T follicular helper cell (primary cell): ENCODE results near the gene PTCHD1.

Experiments used
- DNase-seq: peaks from one replicate; pipeline ENCODE4 v3.0.0-alpha.2; 2020; ENCODE audit warnings: low read depth

Gene PTCHD1

GRCh38 chrX:23398570-23398969, 63.9 kb downstream of the PTCHD1 start:
- no peak for DNase-seq

DNA sequence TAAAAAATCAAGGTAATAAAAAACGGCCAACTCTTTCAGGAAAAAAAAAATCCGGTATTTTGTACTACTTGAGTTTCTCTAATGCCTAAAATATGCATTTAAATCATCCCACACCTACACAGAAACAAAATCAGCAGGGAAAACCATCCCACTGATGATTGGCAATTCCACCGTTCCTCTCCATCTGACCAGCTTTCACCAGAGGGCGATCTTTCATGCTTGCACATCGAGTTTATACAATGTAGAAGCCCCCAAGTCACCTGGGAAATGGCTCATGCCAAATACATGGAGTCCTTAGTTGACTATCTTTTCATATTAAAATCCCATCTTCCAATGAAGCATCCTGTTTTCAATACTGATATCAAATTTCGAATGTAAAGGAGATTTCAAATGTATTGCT, 69.2 kb downstream of the PTCHD1 start:
- no peak for DNase-seq

DNA sequence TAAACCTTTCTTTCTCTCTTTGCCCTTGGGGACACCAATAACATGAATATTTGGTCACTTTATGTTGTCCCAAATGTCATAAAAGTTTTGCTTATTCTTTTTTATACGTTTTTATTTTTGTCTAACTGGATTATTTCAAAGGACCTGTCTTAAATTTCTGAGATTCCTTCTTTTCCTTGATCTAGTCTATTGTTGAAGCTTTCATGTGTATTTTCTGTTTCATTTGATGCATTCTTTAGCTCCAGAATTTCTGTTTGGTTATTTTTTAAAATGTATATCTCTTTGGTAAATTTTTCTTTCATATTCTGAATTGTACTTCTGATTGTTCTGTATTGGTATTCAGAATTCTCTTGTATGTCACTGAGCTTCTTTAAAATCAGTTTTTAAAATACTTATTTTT, 88.3 kb downstream of the PTCHD1 start:
- no peak for DNase-seq

DNA sequence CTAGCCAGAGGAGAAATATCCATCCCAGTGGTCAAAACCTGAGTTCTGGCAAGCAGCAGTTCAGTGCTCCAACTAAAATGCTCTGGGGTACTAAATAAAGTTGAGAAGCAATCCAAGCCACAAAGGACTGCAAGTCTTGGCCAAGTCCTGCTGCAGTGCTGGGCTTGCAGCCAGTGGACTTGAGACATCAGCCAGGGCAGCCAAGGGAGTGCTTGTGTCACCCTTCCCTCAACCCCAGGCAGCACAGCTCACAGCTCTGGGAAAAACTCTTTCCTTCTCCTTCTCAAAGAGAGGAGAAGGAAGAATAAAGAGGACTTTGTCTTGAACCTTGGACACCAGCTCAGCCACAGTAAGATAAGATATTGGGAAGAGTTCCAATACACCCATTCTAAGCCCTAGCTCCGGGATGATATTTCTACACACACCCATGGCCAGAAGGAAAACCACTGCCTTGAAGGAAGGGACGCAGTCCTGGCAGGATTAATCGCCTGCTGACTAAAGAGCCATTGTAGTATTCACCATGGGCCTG, 99.8 kb downstream of the PTCHD1 start:
- DNase-seq: no peak

DNA sequence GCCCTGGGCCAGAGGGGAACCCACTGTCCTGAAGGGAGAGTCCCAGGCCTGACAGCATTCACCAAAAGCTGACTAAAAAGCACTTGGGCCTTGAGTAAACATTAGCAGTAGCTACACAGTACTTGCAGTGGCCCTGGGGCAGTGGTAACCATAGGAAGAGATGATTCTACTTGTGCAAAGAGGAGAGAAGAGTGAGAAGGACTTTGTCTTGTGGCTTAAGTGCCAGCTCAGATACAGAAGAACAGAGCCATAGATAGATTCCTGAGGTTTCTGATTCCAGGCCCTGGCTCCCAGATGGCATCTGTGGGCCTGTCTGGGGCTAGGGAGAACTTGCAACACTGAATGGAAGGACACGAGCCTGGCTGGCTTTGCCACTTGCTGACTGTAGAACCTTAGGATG, 100.5 kb downstream of the PTCHD1 start:
- no peak for DNase-seq

- no peak for DNase-seq
Observed at GRCh38 chrX:23435575-23435974, 100.9 kb downstream of the PTCHD1 start.

DNA sequence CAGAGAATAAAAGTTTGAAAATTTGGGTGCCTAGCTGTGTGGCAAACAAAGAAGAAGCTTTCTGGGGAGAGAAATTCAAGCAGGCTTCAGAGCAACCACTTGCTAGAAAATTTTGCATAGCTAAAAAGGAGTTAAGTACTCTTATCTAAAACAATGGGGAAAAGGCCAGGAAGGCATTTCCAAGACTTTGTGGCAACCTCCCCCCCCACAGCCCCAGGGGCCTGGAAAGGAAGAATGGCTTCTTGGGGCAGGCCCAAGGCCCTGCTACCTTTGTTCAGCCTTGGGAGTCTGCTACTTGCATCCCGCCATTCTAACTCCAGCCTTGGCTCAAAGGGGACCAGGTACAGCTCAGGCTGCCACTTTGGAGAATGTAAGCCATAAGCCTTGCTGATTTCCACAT, 102.2 kb downstream of the PTCHD1 start:
- no peak for DNase-seq

- DNase-seq: no peak
Observed at GRCh38 chrX:23451266-23451665, 116.6 kb downstream of the PTCHD1 start.
